ENCODE measurements around the gene DARS1. TPM values are rescaled to one million over a fixed set of nuclear protein-coding genes. Genes with fewer than 3 reads are reported as not detected.
A peak's percentile ranks its signal among the peaks of the same experiment; 100 is the strongest.

Gene DARS1
- total and polyA plus RNA-seq, 2 experiments from 2014 or later: 67.0 to 69.5 TPM

GRCh38 chr2:135876066-135876711 is 109.2 kb downstream of the DARS1 start, which contains the start of gene MCM6:
Gene MCM6, minus strand, starts transcription at chr2:135876443. Its CDS starts 78 bp downstream, at chr2:135876365.
- Histone ChIP-seq H3K27ac (peak within 1 kb of the TSS; percentile 80), H3K79me2 (peaks cover 22% of the 10 kb centered on the region)
- WGBS (ENCODE audit: low lambda C conversion rate, missing lambda C conversion rate): under 1% methylated on average over 64 of the region's 71 CpGs

GRCh38 chr2:135875491-135876065 is 109.8 kb downstream of the DARS1 start:
- Histone ChIP-seq H3K27ac (peak overlapping the region; percentile 80), H3K27me3 (no peaks in the 10 kb centered on the region), H3K9me2 (replicated peaks; ENCODE audit: insufficient read depth) (no peaks in the 10 kb centered on the region), H2AFZ (peak overlapping the region; percentile 68), H3K36me3 (replicated peaks; ENCODE audit: insufficient read depth, low read depth) (no peaks in the 10 kb centered on the region), H3K4me2 (peak overlapping the region; percentile 99), H3K79me2 (peaks cover 22% of the 10 kb centered on the region), H3K4me3 (peak overlapping the region; percentile 49), H4K20me1 (ENCODE audit: insufficient read depth, poor library complexity, severe bottlenecking) (no peaks in the 10 kb centered on the region), H3K9me3 (ENCODE audit: low read depth) (no peaks in the 10 kb centered on the region), H3K4me1 (ENCODE audit: insufficient read depth) (peaks cover 5% of the 10 kb centered on the region)
- under 1% methylated on average over 26 of the region's 26 CpGs for WGBS (ENCODE audit: low lambda C conversion rate, missing lambda C conversion rate)
- no peak for TF ChIP-seq CTCF (IDR thresholded peaks at IDR 0.05; ENCODE audit: poor library complexity)
- TF ChIP-seq EZH2phosphoT487 (IDR thresholded peaks at IDR 0.05; ENCODE audit: low read depth, severe bottlenecking, unreplicated experiment): no peak
- no peak for TF ChIP-seq EZH2 (IDR thresholded peaks at IDR 0.05; ENCODE audit: borderline replicate concordance)
- DNase-seq (ENCODE audit: low spot score): peak; percentile 69

More at GRCh38 chr2:135876066-135876711, 109.2 kb downstream of the DARS1 start, which contains the start of gene MCM6:
- Histone ChIP-seq H3K4me3 (peak within 1 kb of the TSS; percentile 49), H4K20me1 (ENCODE audit: insufficient read depth, poor library complexity, severe bottlenecking) (no peaks in the 10 kb centered on the region), H3K4me1 (ENCODE audit: insufficient read depth) (peaks cover 5% of the 10 kb centered on the region), H3K4me2 (peak within 1 kb of the TSS; percentile 99), H3K27me3 (no peaks in the 10 kb centered on the region), H3K9me3 (ENCODE audit: low read depth) (no peaks in the 10 kb centered on the region), H2AFZ (peak within 1 kb of the TSS; percentile 68), H3K9me2 (replicated peaks; ENCODE audit: insufficient read depth) (no peaks in the 10 kb centered on the region), H3K36me3 (replicated peaks; ENCODE audit: insufficient read depth, low read depth) (no peaks in the 10 kb centered on the region)
- peak; percentile 99 for DNase-seq (ENCODE audit: low spot score)
- TF ChIP-seq CTCF (IDR thresholded peaks at IDR 0.05; ENCODE audit: poor library complexity) (no peak), EZH2phosphoT487 (IDR thresholded peaks at IDR 0.05; ENCODE audit: low read depth, severe bottlenecking, unreplicated experiment) (no peak), EZH2 (IDR thresholded peaks at IDR 0.05; ENCODE audit: borderline replicate concordance) (no peak)

GRCh38 chr2:135874777-135875365 is 110.6 kb downstream of the DARS1 start:
- no peaks in the 10 kb centered on the region for H3K27me3 ChIP-seq
- TF ChIP-seq EZH2 (IDR thresholded peaks at IDR 0.05; ENCODE audit: borderline replicate concordance): no peak
- TF ChIP-seq CTCF (IDR thresholded peaks at IDR 0.05; ENCODE audit: poor library complexity): no peak
- no peak for TF ChIP-seq EZH2phosphoT487 (IDR thresholded peaks at IDR 0.05; ENCODE audit: low read depth, severe bottlenecking, unreplicated experiment)
- H3K4me1 ChIP-seq (ENCODE audit: insufficient read depth): peaks cover 5% of the 10 kb centered on the region
- peaks cover 22% of the 10 kb centered on the region for H3K79me2 ChIP-seq
- peak overlapping the region; percentile 99 for H3K4me2 ChIP-seq
- H3K9me2 ChIP-seq (replicated peaks; ENCODE audit: insufficient read depth): no peaks in the 10 kb centered on the region
- H3K4me3 ChIP-seq: peak overlapping the region; percentile 49
- no peak overlapping the region for H3K27ac ChIP-seq
- WGBS (ENCODE audit: low lambda C conversion rate, missing lambda C conversion rate): 67% methylated on average over 19 of the region's 19 CpGs
- no peaks in the 10 kb centered on the region for H3K9me3 ChIP-seq (ENCODE audit: low read depth)
- H2AFZ ChIP-seq: no peak overlapping the region
- no peaks in the 10 kb centered on the region for H3K36me3 ChIP-seq (replicated peaks; ENCODE audit: insufficient read depth, low read depth)
- no peak for DNase-seq (ENCODE audit: low spot score)
- H4K20me1 ChIP-seq (ENCODE audit: insufficient read depth, poor library complexity, severe bottlenecking): no peaks in the 10 kb centered on the region
